Measurements from ENCODE around the gene RAPGEF1. TPM values are rescaled to one million over a fixed set of nuclear protein-coding genes. Genes with fewer than 3 reads are reported as not detected.

The RAPGEF1 gene
- total RNA-seq, 1 donor from 2014 or later: 94.3 TPM

DNA sequence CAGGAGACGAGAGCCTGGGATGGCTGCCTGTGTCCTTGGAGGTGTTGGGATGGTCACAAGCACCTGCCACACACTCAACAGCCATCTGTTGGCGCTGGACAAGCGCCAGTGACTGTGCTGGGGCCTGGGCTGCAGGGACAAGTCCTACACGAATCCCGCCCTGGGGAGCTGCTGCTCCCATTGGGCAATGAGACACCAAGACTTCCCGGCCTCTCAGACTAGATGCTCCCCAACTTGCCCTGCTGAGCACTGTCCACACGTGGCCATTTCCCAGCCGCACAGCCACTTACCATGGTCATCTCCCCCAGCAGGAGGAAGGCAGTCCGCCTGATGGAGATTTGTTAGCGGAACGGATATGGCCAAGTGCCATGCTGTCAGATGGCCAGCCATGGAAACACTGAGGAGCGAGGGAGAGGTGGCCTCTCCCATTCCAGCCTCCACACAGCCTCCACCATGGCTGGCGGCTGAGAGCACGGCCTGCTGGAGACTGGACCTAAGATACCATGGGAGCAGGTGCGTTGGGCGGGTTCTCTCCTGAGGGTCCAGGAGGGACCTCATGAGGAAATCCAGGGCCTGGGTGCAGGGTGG, 150.7 kb downstream of the RAPGEF1 start:
- H3K27ac Mint-ChIP-seq (ENCODE audit: unreplicated experiment): no peak overlapping the region
- no peaks in the 10 kb centered on the region for H3K4me1 Mint-ChIP-seq (ENCODE audit: unreplicated experiment)
- no peaks in the 10 kb centered on the region for H3K27me3 Mint-ChIP-seq (ENCODE audit: unreplicated experiment)
- no peak for DNase-seq (ENCODE audit: extremely low spot score, unreplicated experiment)
- TF ChIP-seq, protein P1, sequence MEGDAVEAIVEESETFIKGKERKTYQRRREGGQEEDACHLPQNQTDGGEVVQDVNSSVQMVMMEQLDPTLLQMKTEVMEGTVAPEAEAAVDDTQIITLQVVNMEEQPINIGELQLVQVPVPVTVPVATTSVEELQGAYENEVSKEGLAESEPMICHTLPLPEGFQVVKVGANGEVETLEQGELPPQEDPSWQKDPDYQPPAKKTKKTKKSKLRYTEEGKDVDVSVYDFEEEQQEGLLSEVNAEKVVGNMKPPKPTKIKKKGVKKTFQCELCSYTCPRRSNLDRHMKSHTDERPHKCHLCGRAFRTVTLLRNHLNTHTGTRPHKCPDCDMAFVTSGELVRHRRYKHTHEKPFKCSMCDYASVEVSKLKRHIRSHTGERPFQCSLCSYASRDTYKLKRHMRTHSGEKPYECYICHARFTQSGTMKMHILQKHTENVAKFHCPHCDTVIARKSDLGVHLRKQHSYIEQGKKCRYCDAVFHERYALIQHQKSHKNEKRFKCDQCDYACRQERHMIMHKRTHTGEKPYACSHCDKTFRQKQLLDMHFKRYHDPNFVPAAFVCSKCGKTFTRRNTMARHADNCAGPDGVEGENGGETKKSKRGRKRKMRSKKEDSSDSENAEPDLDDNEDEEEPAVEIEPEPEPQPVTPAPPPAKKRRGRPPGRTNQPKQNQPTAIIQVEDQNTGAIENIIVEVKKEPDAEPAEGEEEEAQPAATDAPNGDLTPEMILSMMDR (IDR thresholded peaks at IDR 0.05): no peak
- H3K4me3 Mint-ChIP-seq (ENCODE audit: unreplicated experiment): no peak overlapping the region
- peaks cover 16% of the 10 kb centered on the region for H3K36me3 Mint-ChIP-seq (ENCODE audit: unreplicated experiment)
- H3K9me3 Mint-ChIP-seq (ENCODE audit: unreplicated experiment): no peaks in the 10 kb centered on the region

DNA sequence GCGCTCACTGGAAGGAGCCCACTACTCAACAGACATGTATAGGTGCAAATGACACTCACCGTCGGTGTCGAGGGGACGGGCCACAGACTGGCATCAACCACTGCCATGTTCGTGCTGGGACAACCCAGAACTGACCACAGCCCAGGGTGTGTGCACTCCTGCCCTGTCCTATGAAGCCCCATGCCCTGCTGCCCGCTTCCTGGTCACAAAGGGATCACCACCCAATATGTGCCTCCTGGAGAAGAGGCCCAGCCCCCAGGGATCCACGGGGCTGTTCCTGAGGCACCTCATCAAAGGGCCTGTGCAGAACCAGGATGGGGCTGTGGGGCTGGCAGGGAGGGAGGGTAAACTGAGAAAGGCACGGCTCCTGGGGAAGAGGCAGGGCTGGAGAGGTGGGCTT, 151.5 kb downstream of the RAPGEF1 start:
- TF ChIP-seq, protein P1 (IDR thresholded peaks at IDR 0.05): no peak
- no peak overlapping the region for H3K4me3 Mint-ChIP-seq (ENCODE audit: unreplicated experiment)
- no peak for DNase-seq (ENCODE audit: extremely low spot score, unreplicated experiment)
- peaks cover 17% of the 10 kb centered on the region for H3K36me3 Mint-ChIP-seq (ENCODE audit: unreplicated experiment)
- H3K27me3 Mint-ChIP-seq (ENCODE audit: unreplicated experiment): no peaks in the 10 kb centered on the region
- H3K27ac Mint-ChIP-seq (ENCODE audit: unreplicated experiment): no peak overlapping the region
- no peaks in the 10 kb centered on the region for H3K4me1 Mint-ChIP-seq (ENCODE audit: unreplicated experiment)
- no peaks in the 10 kb centered on the region for H3K9me3 Mint-ChIP-seq (ENCODE audit: unreplicated experiment)

DNA sequence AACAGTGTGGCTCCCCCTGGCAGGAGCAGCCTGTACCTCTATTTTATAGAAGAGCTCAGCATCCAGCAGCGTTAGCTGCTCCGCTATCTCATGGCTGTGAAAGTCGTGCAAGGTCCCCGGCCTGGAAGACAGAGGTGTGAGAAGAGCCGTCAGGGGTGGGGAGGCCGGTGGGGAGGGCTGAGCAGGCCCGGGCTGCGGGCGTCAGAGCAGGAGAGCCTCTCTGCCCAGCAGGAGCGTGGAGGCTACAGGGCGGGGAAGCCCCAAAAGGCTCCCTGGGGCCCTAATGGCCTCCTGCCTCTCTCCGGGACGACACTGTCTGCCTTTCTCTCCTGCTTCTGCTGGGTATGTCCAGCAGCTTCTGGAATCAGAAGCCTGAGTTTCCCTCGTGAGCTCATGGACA, 152.0 kb downstream of the RAPGEF1 start:
- TF ChIP-seq, protein P1 (IDR thresholded peaks at IDR 0.05): no peak
- no peak overlapping the region for H3K27ac Mint-ChIP-seq (ENCODE audit: unreplicated experiment)
- peaks cover 21% of the 10 kb centered on the region for H3K36me3 Mint-ChIP-seq (ENCODE audit: unreplicated experiment)
- no peaks in the 10 kb centered on the region for H3K27me3 Mint-ChIP-seq (ENCODE audit: unreplicated experiment)
- H3K9me3 Mint-ChIP-seq (ENCODE audit: unreplicated experiment): no peaks in the 10 kb centered on the region
- H3K4me3 Mint-ChIP-seq (ENCODE audit: unreplicated experiment): no peak overlapping the region
- no peak for DNase-seq (ENCODE audit: extremely low spot score, unreplicated experiment)
- no peaks in the 10 kb centered on the region for H3K4me1 Mint-ChIP-seq (ENCODE audit: unreplicated experiment)

DNA sequence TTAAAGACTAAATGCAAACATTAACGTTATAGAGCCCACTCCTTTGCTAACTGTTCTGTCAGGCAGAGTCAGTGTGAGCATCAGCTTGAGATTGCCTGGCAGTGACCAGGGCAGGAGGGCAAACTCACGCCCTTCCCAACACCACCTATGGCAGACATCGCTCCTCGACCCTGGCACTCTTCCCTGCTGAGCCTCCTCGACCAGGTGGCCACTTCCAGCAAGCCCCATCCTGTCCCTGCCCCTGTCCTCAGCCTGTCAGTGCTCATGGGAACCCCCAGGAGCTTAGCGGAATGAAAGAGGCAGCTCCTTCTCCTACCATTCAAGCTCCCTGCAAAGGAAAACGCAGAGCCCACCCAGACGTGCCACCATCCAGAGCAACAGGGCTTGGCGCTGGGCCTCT, 152.5 kb downstream of the RAPGEF1 start:
- Mint-ChIP-seq H3K4me1 (ENCODE audit: unreplicated experiment) (no peaks in the 10 kb centered on the region), H3K36me3 (ENCODE audit: unreplicated experiment) (peaks cover 21% of the 10 kb centered on the region), H3K4me3 (ENCODE audit: unreplicated experiment) (no peak overlapping the region), H3K27me3 (ENCODE audit: unreplicated experiment) (no peaks in the 10 kb centered on the region), H3K27ac (ENCODE audit: unreplicated experiment) (no peak overlapping the region), H3K9me3 (ENCODE audit: unreplicated experiment) (no peaks in the 10 kb centered on the region)
- DNase-seq (ENCODE audit: extremely low spot score, unreplicated experiment): no peak
- TF ChIP-seq, protein P1 (IDR thresholded peaks at IDR 0.05): no peak

DNA sequence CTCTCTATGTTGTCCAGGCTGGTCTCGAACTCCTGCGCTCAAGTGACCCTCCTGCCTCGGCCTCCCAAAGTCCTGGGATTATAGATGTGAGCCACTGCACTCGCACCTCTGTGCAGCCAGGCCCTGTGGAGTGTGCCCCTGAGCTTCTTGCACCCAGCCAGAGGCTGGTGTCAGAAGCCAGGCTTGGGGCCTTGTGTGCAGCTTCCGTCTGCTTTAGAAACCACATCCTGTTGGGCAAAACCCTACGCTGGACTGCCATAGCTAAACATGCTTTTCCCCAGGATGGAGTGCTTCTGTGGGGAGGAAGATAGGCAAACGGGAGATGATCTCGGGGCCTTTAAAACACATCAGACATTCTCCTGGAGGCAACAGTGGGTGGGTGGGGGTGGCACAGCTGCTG, 154.5 kb downstream of the RAPGEF1 start:
- no peaks in the 10 kb centered on the region for H3K27me3 Mint-ChIP-seq (ENCODE audit: unreplicated experiment)
- H3K4me1 Mint-ChIP-seq (ENCODE audit: unreplicated experiment): no peaks in the 10 kb centered on the region
- no peaks in the 10 kb centered on the region for H3K9me3 Mint-ChIP-seq (ENCODE audit: unreplicated experiment)
- H3K27ac Mint-ChIP-seq (ENCODE audit: unreplicated experiment): no peak overlapping the region
- peaks cover 27% of the 10 kb centered on the region for H3K36me3 Mint-ChIP-seq (ENCODE audit: unreplicated experiment)
- DNase-seq (ENCODE audit: extremely low spot score, unreplicated experiment): no peak
- H3K4me3 Mint-ChIP-seq (ENCODE audit: unreplicated experiment): no peak overlapping the region
- TF ChIP-seq, protein P1 (IDR thresholded peaks at IDR 0.05): no peak
